Right lobe of liver (tissue), 4 donors: ENCODE measurements around the gene ARFIP2.

ENCODE experiments used
- CTCF ChIP-seq, 4 donors: fragments of 200-600 bp in 3 of 4; fragments of 450-650 bp in 1 of 4; IDR thresholded peaks; one replicate each; pipeline versions ENCODE4 v1.5.1 to v1.8.0; 2016 to 2022; ENCODE audit warnings: antibody characterized with exemption in 4 of 4, mild to moderate bottlenecking in 2 of 4
- POLR2A ChIP-seq: fragments of 450-650 bp; IDR thresholded peaks from one replicate; pipeline ENCODE4 v1.6.1; 2017; ENCODE audit warnings: antibody characterized with exemption, mild to moderate bottlenecking
- donor health status: DM: no; HTN: no; CAD: no.
- donor health status: DM: no; HTN: no; CAD: no.
- donor health status: DM: no; HTN: yes; CAD: no.

DNA sequence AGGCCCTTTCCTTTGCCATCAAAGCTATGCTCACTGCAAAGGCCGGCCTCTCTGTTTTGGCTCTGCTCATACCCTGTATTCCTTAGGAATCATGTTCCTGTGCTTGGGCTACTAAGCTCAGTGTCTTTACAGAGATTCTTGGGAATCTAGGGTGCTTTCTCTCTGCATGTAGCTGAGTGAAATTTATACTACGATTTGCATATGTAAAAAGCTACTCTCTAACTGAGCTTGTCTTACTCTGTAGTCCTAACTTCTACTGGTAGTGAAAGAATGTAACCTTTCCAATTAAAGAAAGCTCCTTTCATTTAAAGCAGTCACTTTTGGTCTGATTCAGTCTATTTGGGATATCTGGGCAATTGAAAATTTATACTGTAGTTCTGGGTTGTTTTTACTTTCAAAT lies 48.1 kb upstream of the ARFIP2 start:
- no peak for TF ChIP-seq CTCF (IDR thresholded peaks at IDR 0.05)
- TF ChIP-seq POLR2A: no peak
